ENCODE results near the gene MAEA.

MAEA gene

GRCh38 chr4:1337951-1338751, 48.5 kb downstream of the MAEA start:
- DNase-seq, result no peak

DNA sequence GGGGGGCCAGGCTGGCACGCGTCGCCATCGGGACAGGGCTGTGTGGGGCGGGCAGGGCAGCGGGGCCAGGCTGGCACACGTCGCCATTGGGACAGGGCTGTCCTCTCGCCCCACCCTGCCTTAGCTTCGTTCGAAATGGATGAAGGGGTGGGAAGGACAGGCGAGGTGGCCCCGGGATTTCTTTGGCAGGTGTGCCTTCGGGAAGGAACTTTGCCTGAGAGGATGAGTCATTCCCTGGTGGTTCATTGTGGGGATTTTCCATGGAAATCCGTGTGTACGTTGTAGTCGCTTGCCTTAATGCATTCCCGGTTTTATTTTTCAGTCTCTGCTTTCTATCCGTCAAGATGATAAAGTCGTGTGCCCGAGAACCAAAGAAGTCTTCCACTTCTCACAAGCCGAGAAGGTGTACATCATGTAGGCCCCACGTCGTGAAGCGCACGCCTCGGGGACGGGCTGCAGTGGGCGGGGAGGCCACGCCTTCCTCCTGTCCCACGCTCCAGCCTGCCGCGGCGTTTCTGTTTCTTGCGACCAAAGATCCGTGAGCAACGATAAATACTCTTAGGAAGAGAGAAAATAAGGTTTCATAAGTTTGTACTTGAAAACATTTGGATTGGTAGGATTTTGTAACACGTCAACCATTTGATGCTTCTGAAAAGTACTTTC, 49.2 kb downstream of the MAEA start:
- DNase-seq, result no peak

GRCh38 chr4:1339489-1339888, 49.8 kb downstream of the MAEA start:
- no peak for DNase-seq

DNA sequence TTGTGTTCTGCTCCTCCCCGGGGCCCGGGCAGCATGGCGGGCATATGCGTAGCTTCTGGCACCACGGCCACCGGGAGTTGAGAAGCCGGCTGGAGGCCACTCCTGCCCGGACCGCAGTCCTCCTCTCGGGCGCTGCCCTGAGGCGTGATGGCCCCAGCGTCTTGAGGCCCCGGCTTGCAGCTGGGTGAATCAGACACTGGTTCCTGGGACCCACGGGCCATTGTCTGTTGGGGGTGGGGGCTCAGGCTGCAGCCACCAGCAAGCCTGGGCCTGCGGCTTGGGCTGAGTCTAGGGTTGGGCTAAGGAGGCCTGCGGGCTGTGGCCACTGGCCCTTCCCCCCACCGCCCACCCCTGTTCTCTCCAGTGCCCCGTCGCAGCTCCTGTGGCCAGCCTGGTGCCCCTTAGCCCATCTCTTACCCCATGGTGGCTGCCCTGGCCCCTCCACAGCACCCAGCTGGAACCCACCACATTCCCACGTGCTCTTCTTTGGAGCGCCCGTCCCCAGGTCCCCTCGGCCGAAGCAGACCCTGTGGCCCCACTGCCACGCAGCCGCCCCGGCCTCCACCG, 50.6 kb downstream of the MAEA start:
- no peak for DNase-seq

- no peak for DNase-seq
These were observed 51.2 kb downstream of the MAEA start for GRCh38 chr4:1340861-1341260.

DNA sequence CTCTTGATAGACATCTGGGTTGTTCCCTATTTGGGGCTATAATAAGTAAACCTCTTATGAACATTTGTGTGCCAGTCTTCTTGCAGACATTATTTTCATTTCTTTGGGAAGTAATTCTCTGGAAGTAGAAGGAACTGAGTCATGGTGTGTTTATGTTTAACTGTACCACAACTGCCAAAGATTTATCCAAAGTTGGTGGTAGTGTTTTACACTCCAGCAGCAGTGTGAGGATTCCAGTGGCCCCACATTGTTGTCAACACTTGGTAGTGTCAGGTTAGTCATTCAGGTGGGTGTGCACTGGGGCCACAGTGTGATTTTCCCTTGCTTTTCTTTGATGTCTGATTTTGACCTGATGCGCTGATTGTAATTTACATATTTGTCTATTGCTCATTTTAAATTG, 52.3 kb downstream of the MAEA start:
- no peak for DNase-seq

DNA sequence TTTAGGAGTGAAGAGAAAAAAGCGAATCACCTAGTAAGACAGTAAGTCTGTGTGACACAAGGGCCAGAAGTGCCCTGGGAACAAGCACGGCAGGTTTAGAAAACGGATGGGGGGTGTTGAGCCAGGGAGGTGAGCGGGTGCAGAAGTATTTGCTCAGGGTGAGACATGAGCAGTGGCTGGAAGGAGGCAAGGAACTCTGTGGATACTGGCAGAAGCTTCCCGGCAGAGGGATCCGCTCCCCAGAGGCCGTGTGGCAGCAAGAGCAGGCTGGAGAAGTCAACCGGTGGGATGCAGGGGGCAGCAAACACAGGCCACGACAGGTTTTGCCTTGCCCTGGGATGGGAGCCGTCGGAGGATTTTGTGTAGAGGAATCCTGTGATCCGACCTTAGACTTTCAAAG, 55.0 kb downstream of the MAEA start:
- no peak for DNase-seq

GRCh38 chr4:1345903-1346780, 56.5 kb downstream of the MAEA start:
- peak; percentile 40 to 50 for DNase-seq

- peak; percentile 100 for DNase-seq
These were observed 57.2 kb downstream of the MAEA start, which contains the start of gene UVSSA for GRCh38 chr4:1346781-1347409. TSS of gene UVSSA (plus strand) at chr4:1347208. CDS start at chr4:1348092, 884 bp downstream.

- DNase-seq, result peak; percentile 28 to 44
These were observed 57.7 kb downstream of the MAEA start for GRCh38 chr4:1347410-1347864.

DNA sequence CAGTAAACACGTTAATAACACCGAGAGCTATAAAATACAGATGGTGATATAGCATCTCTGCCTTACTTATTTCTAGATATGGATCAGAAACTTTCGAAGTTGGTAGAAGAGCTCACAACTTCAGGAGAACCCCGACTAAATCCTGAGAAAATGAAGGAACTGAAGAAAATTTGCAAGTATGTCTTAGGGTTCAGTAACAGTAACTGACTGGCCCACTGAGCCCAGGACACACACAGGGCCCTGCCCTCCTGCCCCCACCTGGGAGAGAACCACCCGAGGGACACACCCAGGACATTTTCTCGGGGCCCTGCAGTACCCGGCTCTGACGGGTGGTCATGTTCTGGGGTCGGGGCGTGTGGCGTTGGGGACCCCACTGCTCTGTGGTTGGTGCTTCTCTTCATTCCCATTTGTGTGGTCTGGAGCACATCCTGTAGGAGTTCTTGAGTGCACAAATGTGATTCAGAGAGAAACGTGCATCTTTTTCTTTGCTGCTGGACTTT, 58.4 kb downstream of the MAEA start:
- no peak for DNase-seq

DNA sequence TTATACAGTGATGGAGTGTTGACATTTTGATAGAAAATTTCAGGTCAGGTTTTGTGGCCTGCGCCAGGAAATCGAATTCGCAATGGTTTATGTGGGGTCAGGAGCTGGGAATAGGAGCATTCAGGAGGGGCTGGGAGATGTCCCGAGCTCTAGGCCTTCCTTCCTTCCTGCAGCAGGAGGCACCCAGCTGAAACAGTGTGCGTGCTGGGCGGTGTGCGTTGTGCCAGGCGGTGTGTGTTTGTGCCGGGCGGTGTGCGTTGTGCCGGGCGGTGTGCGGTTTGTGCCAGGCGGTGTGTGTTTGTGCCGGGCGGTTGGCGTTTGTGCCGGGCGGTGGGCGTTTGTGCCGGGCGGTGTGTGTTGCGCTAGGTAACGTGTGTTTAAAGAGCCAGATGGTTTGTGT, 59.1 kb downstream of the MAEA start:
- DNase-seq, result no peak

GRCh38 chr4:1349359-1350168, 59.9 kb downstream of the MAEA start:
- no peak for DNase-seq

- no peak for DNase-seq
These were observed 60.5 kb downstream of the MAEA start for GRCh38 chr4:1350169-1350520.

DNA sequence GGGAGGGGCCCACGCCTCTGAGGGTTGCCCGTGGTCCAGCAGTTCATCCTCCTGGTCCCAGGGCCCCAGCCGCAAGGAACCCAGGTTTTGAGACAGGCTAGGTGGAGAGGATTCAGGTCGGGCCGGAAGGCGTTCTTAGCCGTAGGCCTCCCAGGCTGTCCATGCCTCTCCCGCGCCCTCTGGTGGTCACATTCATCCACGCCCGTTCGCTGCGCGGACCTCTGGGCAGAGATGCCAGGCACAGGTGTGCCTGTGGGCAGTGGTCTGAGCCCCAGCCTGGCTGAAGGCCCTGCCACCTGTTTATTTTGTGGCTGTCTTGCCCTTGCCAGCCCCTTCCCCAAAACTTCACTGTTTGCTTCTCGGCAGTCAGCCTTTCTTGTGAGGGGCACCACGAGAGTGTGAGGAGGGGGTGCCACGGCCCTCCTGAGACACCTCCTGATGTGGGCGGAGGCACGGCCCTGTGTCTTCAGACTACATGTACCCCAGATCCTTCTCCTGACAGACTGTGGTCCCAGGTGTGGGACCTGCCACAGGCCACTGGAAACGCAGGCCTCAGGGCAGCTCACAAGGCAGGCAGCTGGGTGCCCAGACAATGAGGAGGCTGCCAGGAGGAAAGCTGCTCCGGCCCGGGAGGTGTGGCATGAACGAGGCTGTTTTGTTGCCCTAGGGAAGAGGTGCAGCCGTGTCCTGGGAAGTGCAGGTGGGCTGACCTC, 62.3 kb downstream of the MAEA start:
- peak; percentile 86 to 89 for DNase-seq

- no peak for DNase-seq
These were observed 62.8 kb downstream of the MAEA start for GRCh38 chr4:1352567-1352900.

- no peak for DNase-seq
These were observed 63.7 kb downstream of the MAEA start for GRCh38 chr4:1353186-1354055.

DNA sequence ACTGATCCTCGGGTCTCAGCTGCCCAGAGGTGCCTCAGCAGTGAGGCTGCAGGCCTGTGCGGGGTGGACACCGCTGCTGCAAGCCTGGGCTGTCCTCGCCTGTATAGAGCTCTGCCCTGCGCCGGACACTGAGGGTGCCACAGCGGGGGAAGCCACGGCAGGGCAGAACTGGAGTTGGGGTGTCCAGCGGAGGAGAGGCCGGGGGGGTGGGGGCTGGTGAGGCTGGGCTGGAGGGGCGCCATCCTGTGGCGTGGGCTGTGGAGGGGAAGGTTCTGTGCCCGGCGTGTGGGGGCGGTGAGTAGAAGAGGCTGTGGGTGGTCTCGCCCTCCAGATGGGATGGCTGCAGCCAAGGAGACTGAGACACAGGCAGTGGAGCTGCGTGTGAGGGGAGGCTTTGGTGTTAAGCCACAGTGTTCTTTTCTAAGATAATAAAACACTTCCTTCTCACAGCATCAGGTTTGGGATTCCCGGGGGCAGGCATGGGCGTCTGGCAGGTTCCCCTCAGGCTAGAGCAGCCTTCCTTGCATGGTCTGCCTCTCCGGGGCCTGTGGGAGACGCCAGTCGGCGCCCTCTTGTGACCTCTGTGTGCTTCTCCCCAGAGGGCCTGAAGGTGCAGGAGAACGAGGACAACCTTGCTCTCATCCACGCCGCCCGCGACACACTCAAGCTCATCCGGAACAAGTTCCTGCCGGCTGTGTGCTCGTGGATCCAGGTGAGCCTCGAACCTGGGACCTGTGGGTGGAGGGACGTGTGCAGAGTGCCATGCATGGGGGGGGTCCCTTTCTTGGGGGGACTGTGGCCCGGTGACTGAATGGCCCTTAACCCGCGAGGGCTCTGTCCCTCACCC, 64.7 kb downstream of the MAEA start:
- no peak for DNase-seq

- no peak for DNase-seq
These were observed 65.2 kb downstream of the MAEA start for GRCh38 chr4:1354983-1355275.
